PC-9 (cell line): Measurements from ENCODE around the gene NRG2. TPM values are rescaled to one million over a fixed set of nuclear protein-coding genes. Genes with fewer than 3 reads are reported as not detected.

Experiments
- BruUV-seq: library from RNA; stranded (reverse); fragments of 400-500 nt; replicated peaks from 2 replicates; lab custom pipeline; 2021; lab: Mats Ljungman, UMichigan
- CTCF ChIA-PET: fragments of 300-600 bp; sonication (Branson Sonifier 250); formaldehyde crosslinking; loops from one replicate; lab custom pipeline; 2022; ENCODE audit warnings: antibody characterized with exemption; lab: Charles Lee
- POLR2A ChIA-PET: fragments of 300-600 bp; sonication (Branson Sonifier 250); formaldehyde crosslinking; loops from one replicate; lab custom pipeline; 2022; ENCODE audit warnings: antibody characterized with exemption; ENCODE audit not compliant: unreplicated experiment; lab: Charles Lee
- DNase-seq, 2 experiments: peaks; one replicate each; pipeline versions ENCODE4 v3.0.0 to v3.0.0-alpha.2; 2015 to 2022; ENCODE audit warnings: mixed read lengths in 1 of 2
- H2AFZ ChIP-seq: fragments of 200-600 bp; sonication (generic); 2 replicates; pipeline ENCODE4 v1.8.1; 2017; ENCODE audit warnings: antibody characterized with exemption
- H3F3A ChIP-seq: fragments of 200-600 bp; sonication (generic); 2 replicates; pipeline ENCODE4 v1.8.1; 2017; ENCODE audit warnings: antibody characterized with exemption, mild to moderate bottlenecking, low read depth; ENCODE audit not compliant: insufficient read depth
- H3K27ac ChIP-seq: fragments of 200-600 bp; sonication (generic); 2 replicates; pipeline ENCODE4 v1.6.1; 2016; ENCODE audit warnings: mixed run types
- H3K27me3 ChIP-seq: fragments of 200-600 bp; sonication (generic); 2 replicates; pipeline ENCODE4 v1.6.1; 2016; ENCODE audit warnings: low read depth, mixed run types; ENCODE audit not compliant: insufficient read depth
- H3K36me3 ChIP-seq: fragments of 200-600 bp; sonication (generic); 2 replicates; pipeline ENCODE4 v1.6.1; 2016; ENCODE audit warnings: low read depth, mixed run types
- H3K4me1 ChIP-seq: fragments of 200-600 bp; sonication (generic); replicated peaks from 2 replicates; pipeline ENCODE4 v1.6.1; 2016; ENCODE audit warnings: mixed run types; ENCODE audit not compliant: insufficient read depth
- H3K4me2 ChIP-seq: fragments of 200-600 bp; sonication (generic); 2 replicates; pipeline ENCODE4 v1.6.1; 2017; ENCODE audit warnings: mixed run types
- H3K4me3 ChIP-seq: fragments of 200-600 bp; sonication (generic); 2 replicates; pipeline ENCODE4 v1.6.1; 2016; ENCODE audit warnings: mixed run types
- H3K79me2 ChIP-seq: fragments of 200-600 bp; sonication (generic); 2 replicates; pipeline ENCODE4 v1.6.1; 2017; ENCODE audit warnings: low read depth, mixed run types
- H3K9me2 ChIP-seq: fragments of 200-600 bp; sonication (generic); 2 replicates; pipeline ENCODE4 v1.8.1; 2017; ENCODE audit warnings: mild to moderate bottlenecking; ENCODE audit not compliant: insufficient read depth
- H3K9me3 ChIP-seq: fragments of 200-600 bp; sonication (generic); 2 replicates; pipeline ENCODE4 v1.8.1; 2016; ENCODE audit warnings: low read depth; ENCODE audit not compliant: insufficient read depth
- H4K20me1 ChIP-seq: fragments of 200-600 bp; sonication (generic); 2 replicates; pipeline ENCODE4 v1.8.1; 2017; ENCODE audit not compliant: insufficient read depth
- CTCF ChIP-seq: fragments of 200-600 bp; sonication (generic); conservative IDR thresholded peaks from 2 replicates; pipeline ENCODE4 v1.6.1; 2017; ENCODE audit warnings: mixed run types, antibody characterized with exemption, mild to moderate bottlenecking, moderate library complexity
- EZH2 ChIP-seq: fragments of 200-600 bp; sonication (generic); IDR thresholded peaks from 2 replicates; pipeline ENCODE4 v1.8.0; 2017; ENCODE audit warnings: antibody characterized with exemption, low read depth
- intact Hi-C: fragments of 100-400 bp; cut with micrococcal nuclease; formaldehyde crosslinking; loops from one replicate; pipeline ENCODE4 v1.10.0; 2022; ENCODE audit not compliant: unreplicated experiment
- total RNA-seq: library from RNA; stranded (reverse); gene quantifications from 2 replicates; pipeline ENCODE4 v1.2.3, GENCODE V29; 2021

Gene NRG2
- total RNA-seq, 1 experiment from 2014 or later, result not detected

GRCh38 chr5:140023611-140024191 is 19.4 kb downstream of the NRG2 start:
- no peaks in the 10 kb centered on the region for H3K27me3 ChIP-seq
- H3K79me2 ChIP-seq, result no peaks in the 10 kb centered on the region
- TF ChIP-seq EZH2 (no peak), CTCF (no peak)
- CTCF ChIA-PET, result no interaction called here
- H3K4me3 ChIP-seq, result no peak overlapping the region
- no peaks in the 10 kb centered on the region for H3F3A ChIP-seq
- intact Hi-C loops, result no loop called here
- no peaks in the 10 kb centered on the region for H3K9me2 ChIP-seq
- H3K36me3 ChIP-seq, result no peaks in the 10 kb centered on the region
- POLR2A ChIA-PET, result no interaction called here
- no peak overlapping the region for H3K4me2 ChIP-seq
- H3K9me3 ChIP-seq, result no peaks in the 10 kb centered on the region
- no peaks in the 10 kb centered on the region for H3K4me1 ChIP-seq
- H4K20me1 ChIP-seq, result no peaks in the 10 kb centered on the region; the same call in 1 of the 2 replicates
- no peak overlapping the region for H2AFZ ChIP-seq
- no TSS peak for BruUV-seq
- DNase-seq, result no peak
- no peak overlapping the region for H3K27ac ChIP-seq

DNA sequence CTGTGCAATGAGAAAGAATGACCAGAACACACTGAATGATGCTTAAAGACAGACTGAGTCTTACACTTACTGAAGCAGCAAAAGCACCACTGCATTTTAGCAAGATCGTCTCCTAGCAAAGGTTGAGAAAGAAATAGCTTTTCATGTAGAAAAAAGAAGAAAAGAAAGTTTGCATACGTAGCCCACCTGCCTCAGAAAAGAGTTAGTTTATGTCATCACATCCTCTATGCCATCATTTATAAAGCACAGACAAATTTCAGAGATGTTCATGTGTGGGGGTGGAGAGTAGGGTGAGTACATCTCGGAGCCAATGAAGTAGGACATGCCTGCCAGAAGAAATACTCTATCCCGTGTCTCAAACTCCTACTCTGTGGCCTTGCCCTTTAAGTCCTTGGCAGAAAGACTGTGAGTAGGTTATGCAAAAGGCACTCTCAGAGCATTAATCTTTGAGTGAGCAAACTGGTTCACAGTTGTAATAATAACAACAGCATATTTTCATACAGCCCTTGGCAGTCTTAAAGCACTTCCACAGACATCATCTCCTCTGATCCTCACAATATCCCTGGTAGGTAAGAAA is 22.4 kb downstream of the NRG2 start:
- POLR2A ChIA-PET, result no interaction called here
- no peak for DNase-seq
- CTCF ChIA-PET, result interaction anchor here (0.6 kb wide), 1 partner anchor 232 kb away, joined by 4 read pairs; no protein-coding TSS in a partner anchor
- Histone ChIP-seq H4K20me1 (no peaks in the 10 kb centered on the region), H3K4me1 (peaks cover 4% of the 10 kb centered on the region), H3K4me2 (no peak overlapping the region), H3K4me3 (no peak overlapping the region), H2AFZ (no peak overlapping the region), H3K79me2 (no peaks in the 10 kb centered on the region), H3F3A (no peaks in the 10 kb centered on the region), H3K27me3 (no peaks in the 10 kb centered on the region), H3K36me3 (no peaks in the 10 kb centered on the region), H3K9me3 (no peaks in the 10 kb centered on the region), H3K9me2 (no peaks in the 10 kb centered on the region), H3K27ac (no peak overlapping the region)
- intact Hi-C loops, result no loop called here
- TF ChIP-seq EZH2, result no peak
- no peak for TF ChIP-seq CTCF
- BruUV-seq, result no TSS peak

DNA sequence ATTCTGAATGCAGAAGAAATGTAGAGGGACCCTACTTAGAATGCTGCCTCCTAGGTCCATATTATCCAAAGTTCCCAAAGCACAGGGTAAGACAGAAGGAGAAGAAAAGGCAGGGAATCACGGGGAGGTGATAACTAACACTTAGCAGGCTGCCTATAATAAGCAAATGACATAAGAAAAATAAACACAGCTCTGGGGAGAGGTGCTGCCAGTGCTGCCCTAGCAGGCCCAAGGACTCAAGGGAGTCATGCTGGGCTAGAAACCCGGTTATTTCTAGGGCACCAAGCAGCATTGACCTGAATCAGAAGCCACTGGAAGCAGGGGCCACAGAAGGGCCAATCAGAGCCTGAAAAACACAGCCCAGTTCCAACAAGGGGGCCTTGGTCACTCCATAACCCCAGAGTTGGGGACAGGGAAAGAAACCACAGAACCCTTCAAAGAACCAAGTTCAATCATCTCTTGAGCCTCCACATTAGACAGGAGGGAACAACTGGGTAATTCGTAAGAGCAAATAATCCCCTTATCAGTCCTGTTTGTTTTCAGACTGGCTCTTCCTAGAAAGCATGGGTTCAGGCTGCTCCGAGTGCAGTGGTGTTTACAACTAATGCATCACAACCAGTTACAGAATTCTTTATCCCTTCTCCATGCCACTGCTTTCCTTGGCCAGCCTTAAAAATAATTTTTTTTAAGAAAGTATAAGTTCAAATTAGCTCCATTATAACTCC is 24.0 kb downstream of the NRG2 start:
- intact Hi-C loops, result no loop called here
- Histone ChIP-seq H3K79me2 (no peaks in the 10 kb centered on the region), H3K27ac (no peak overlapping the region), H3K9me2 (no peaks in the 10 kb centered on the region), H3F3A (no peaks in the 10 kb centered on the region; the same call in 1 of the 2 replicates), H3K4me2 (no peak overlapping the region), H3K27me3 (no peaks in the 10 kb centered on the region), H3K9me3 (no peaks in the 10 kb centered on the region), H3K4me3 (no peak overlapping the region), H4K20me1 (no peaks in the 10 kb centered on the region), H3K4me1 (peaks cover 20% of the 10 kb centered on the region), H2AFZ (no peak overlapping the region), H3K36me3 (no peaks in the 10 kb centered on the region)
- no peak for TF ChIP-seq EZH2
- no TSS peak for BruUV-seq
- CTCF ChIA-PET, result no interaction called here
- POLR2A ChIA-PET, result no interaction called here
- no peak for DNase-seq
